H1 (cell line): ENCODE results near the gene KCNMA1. TPM values are rescaled to one million over a fixed set of nuclear protein-coding genes. Genes with fewer than 3 reads are reported as not detected.

ENCODE experiments used
- CTCF ChIA-PET: fragments of 300-600 bp; sonication (Branson Sonifier 250); formaldehyde crosslinking; loops from one replicate; lab custom pipeline; 2021; ENCODE audit not compliant: partially characterized antibody; lab: Charles Lee
- POLR2A ChIA-PET: fragments of 300-600 bp; sonication (Branson Sonifier 250); formaldehyde crosslinking; loops from one replicate; lab custom pipeline; 2021; ENCODE audit warnings: inconsistent platforms; ENCODE audit not compliant: partially characterized antibody; lab: Charles Lee
- DNase-seq, 2 experiments: peaks; one replicate each; pipeline versions ENCODE4 v3.0.0 to v3.0.0-alpha.2; 2010 to 2022; ENCODE audit warnings: low spot score in 2 of 2, low read depth in 1 of 2, mixed read lengths in 1 of 2
- FAIRE-seq: peaks from 2 replicates; lab custom pipeline; 2011; peaks lifted over from hg19 to GRCh38; lab: Jason Lieb, UNC
- H2AFZ ChIP-seq: 2 replicates; pipeline ENCODE4 v1.8.1; 2012; ENCODE audit warnings: low read length, inconsistent platforms
- H2AK5ac ChIP-seq: 2 replicates; pipeline ENCODE4 v1.6.1; 2013; ENCODE audit warnings: low read depth, low read length
- H2BK120ac ChIP-seq: replicated peaks from 2 replicates; pipeline ENCODE3; 2013; ENCODE audit warnings: low read depth, low read length, inconsistent platforms
- H2BK12ac ChIP-seq: 2 replicates; pipeline ENCODE4 v1.6.1; 2013; ENCODE audit warnings: low read depth, low read length
- H2BK15ac ChIP-seq: 2 replicates; pipeline ENCODE4 v1.6.1; 2013; ENCODE audit warnings: low read length
- H2BK20ac ChIP-seq: 2 replicates; pipeline ENCODE4 v1.6.1; 2013; ENCODE audit warnings: low read length
- H2BK5ac ChIP-seq: 2 replicates; pipeline ENCODE4 v1.6.1; 2013; ENCODE audit warnings: low read depth, low read length
- H3K14ac ChIP-seq: 2 replicates; pipeline ENCODE4 v1.6.1; 2013; ENCODE audit warnings: inconsistent platforms; ENCODE audit not compliant: insufficient read length
- H3K18ac ChIP-seq: 2 replicates; pipeline ENCODE4 v1.6.1; 2013; ENCODE audit warnings: low read length; ENCODE audit errors: extremely low read depth
- H3K23ac ChIP-seq: 2 replicates; pipeline ENCODE4 v1.6.1; 2013; ENCODE audit warnings: inconsistent platforms; ENCODE audit not compliant: insufficient read length
- H3K23me2 ChIP-seq: 2 replicates; pipeline ENCODE4 v1.6.1; 2013; ENCODE audit warnings: low read depth, low read length
- H3K27ac ChIP-seq: 2 replicates; pipeline ENCODE4 v1.6.1; 2011; ENCODE audit warnings: low read depth, low read length, inconsistent platforms
- H3K27me3 ChIP-seq, 4 experiments: replicated peaks in 1 of 4; 1 replicate in 1 of 4; 2 replicates in 3 of 4; pipeline versions ENCODE4 v1.6.1 to v1.8.1; 2011 to 2013; ENCODE audit warnings: low read length in 3 of 4, mild to moderate bottlenecking in 3 of 4, inconsistent platforms in 2 of 4, mixed read lengths in 2 of 4, moderate library complexity in 1 of 4; ENCODE audit not compliant: control insufficient read depth in 3 of 4, insufficient read depth in 3 of 4; ENCODE audit errors: extremely low read depth in 1 of 4
- H3K36me3 ChIP-seq, 4 experiments: 2 replicates each; pipeline versions ENCODE4 v1.6.1 to v1.8.1; 2011 to 2013; ENCODE audit warnings: mild to moderate bottlenecking in 4 of 4, low read length in 3 of 4, moderate library complexity in 2 of 4, control low read depth in 1 of 4, inconsistent platforms in 1 of 4; ENCODE audit not compliant: insufficient read depth in 4 of 4, control insufficient read depth in 2 of 4
- H3K4ac ChIP-seq: replicated peaks from 2 replicates; pipeline ENCODE3; 2013; ENCODE audit warnings: low read length, low read depth, mixed read lengths, inconsistent platforms; ENCODE audit not compliant: insufficient read length
- H3K4me1 ChIP-seq, 4 experiments: replicated peaks in 1 of 4; 1 replicate in 1 of 4; 2 replicates in 3 of 4; pipeline versions ENCODE4 v1.6.1 to v1.8.1; 2011 to 2013; ENCODE audit warnings: low read length in 3 of 4, inconsistent platforms in 2 of 4, mixed read lengths in 1 of 4; ENCODE audit not compliant: insufficient read depth in 4 of 4, control insufficient read depth in 3 of 4
- H3K4me2 ChIP-seq, 2 experiments: 2 replicates each; pipeline versions ENCODE4 v1.6.1 to v1.8.1; 2011 to 2013; ENCODE audit warnings: low read depth in 2 of 2, low read length in 2 of 2, control low read depth in 1 of 2, inconsistent platforms in 1 of 2, mild to moderate bottlenecking in 1 of 2; ENCODE audit not compliant: insufficient read depth in 1 of 2
- H3K4me3 ChIP-seq, 4 experiments: fragments of 200-600, 300-600 bp in 1 of 4; sonication (generic), shearing (Covaris generic), sonication (Bioruptor Twin) in 1 of 4; 2 replicates each; pipeline versions ENCODE4 v1.5.1 to v1.8.1; 2011 to 2016; ENCODE audit warnings: low read length in 4 of 4, low read depth in 3 of 4, control low read depth in 2 of 4, inconsistent platforms in 2 of 4, mild to moderate bottlenecking in 2 of 4, mixed read lengths in 1 of 4, moderate library complexity in 1 of 4; ENCODE audit not compliant: insufficient read depth in 2 of 4; ENCODE audit errors: extremely low read depth in 1 of 4
- H3K56ac ChIP-seq: replicated peaks from 2 replicates; pipeline ENCODE3; 2013; ENCODE audit warnings: low read depth, mild to moderate bottlenecking, mixed read lengths, low read length, inconsistent platforms; ENCODE audit not compliant: insufficient read length
- H3K79me1 ChIP-seq: 2 replicates; pipeline ENCODE4 v1.6.1; 2013; ENCODE audit warnings: low read depth, low read length, control low read depth
- H3K79me2 ChIP-seq, 2 experiments: 2 replicates each; pipeline versions ENCODE4 v1.6.1 to v1.8.1; 2012 to 2013; ENCODE audit warnings: low read length in 2 of 2, mild to moderate bottlenecking in 2 of 2, inconsistent platforms in 1 of 2; ENCODE audit not compliant: insufficient read depth in 2 of 2, control insufficient read depth in 1 of 2
- H3K9ac ChIP-seq, 4 experiments: replicated peaks in 1 of 4; 1 replicate in 1 of 4; 2 replicates in 3 of 4; pipeline versions ENCODE4 v1.6.1 to v1.8.1; 2011 to 2013; ENCODE audit warnings: low read depth in 3 of 4, low read length in 3 of 4, control low read depth in 2 of 4, mild to moderate bottlenecking in 2 of 4, moderate library complexity in 2 of 4, inconsistent platforms in 1 of 4; ENCODE audit errors: extremely low read depth in 1 of 4
- H3K9me3 ChIP-seq, 2 experiments: 2 replicates each; pipeline versions ENCODE4 v1.6.1 to v1.8.1; 2012 to 2013; ENCODE audit warnings: mild to moderate bottlenecking in 2 of 2, moderate library complexity in 2 of 2, control low read depth in 1 of 2, inconsistent platforms in 1 of 2, low read depth in 1 of 2, low read length in 1 of 2, mixed read lengths in 1 of 2; ENCODE audit not compliant: insufficient read depth in 2 of 2
- H4K20me1 ChIP-seq, 2 experiments: replicated peaks in 1 of 2; 2 replicates each; pipeline versions ENCODE3 to v1.8.1; 2011 to 2013; ENCODE audit warnings: inconsistent platforms in 2 of 2, low read length in 2 of 2, mild to moderate bottlenecking in 1 of 2; ENCODE audit not compliant: insufficient read depth in 2 of 2, control insufficient read depth in 1 of 2
- H4K5ac ChIP-seq: 2 replicates; pipeline ENCODE4 v1.6.1; 2013; ENCODE audit warnings: low read length, low read depth, mixed read lengths, inconsistent platforms; ENCODE audit not compliant: insufficient read length
- H4K8ac ChIP-seq: 2 replicates; pipeline ENCODE4 v1.8.0; 2013; ENCODE audit warnings: mild to moderate bottlenecking, moderate library complexity, low read length, inconsistent platforms; ENCODE audit not compliant: insufficient read depth; ENCODE audit errors: extremely low read depth
- H4K91ac ChIP-seq: replicated peaks from 2 replicates; pipeline ENCODE3; 2013; ENCODE audit warnings: low read length, mixed read lengths, inconsistent platforms; ENCODE audit not compliant: insufficient read length
- CEBPB ChIP-seq: IDR thresholded peaks from 2 replicates; pipeline ENCODE4 v1.6.1; 2012; ENCODE audit warnings: low read depth, low read length
- CHD1 ChIP-seq: IDR thresholded peaks from 2 replicates; pipeline ENCODE4 v1.6.1; 2012; ENCODE audit warnings: low read depth, low read length, improper control_type of control experiment
- EGR1 ChIP-seq: IDR thresholded peaks from 2 replicates; pipeline ENCODE4 v1.6.1; 2011; ENCODE audit warnings: low read depth, low read length, borderline replicate concordance
- HDAC2 ChIP-seq, 2 experiments: fragments of 300-600 bp in 1 of 2; sonication (generic) in 1 of 2; IDR thresholded peaks; 2 replicates each; pipeline ENCODE4 v1.6.1; 2011 to 2012; ENCODE audit warnings: low read depth in 2 of 2, low read length in 2 of 2, mild to moderate bottlenecking in 2 of 2, moderate library complexity in 2 of 2, borderline replicate concordance in 1 of 2, inconsistent platforms in 1 of 2
- JUN ChIP-seq: IDR thresholded peaks from 2 replicates; pipeline ENCODE4 v1.6.1; 2011; ENCODE audit warnings: low read depth, mild to moderate bottlenecking, improper control_type of control experiment, low read length
- JUND ChIP-seq: IDR thresholded peaks from 2 replicates; pipeline ENCODE4 v1.6.1; 2011; ENCODE audit warnings: mild to moderate bottlenecking, improper control_type of control experiment, low read length
- RBBP5 ChIP-seq: IDR thresholded peaks from 2 replicates; pipeline ENCODE4 v1.7.1; 2012; ENCODE audit warnings: low read depth, mild to moderate bottlenecking, inconsistent platforms, low read length, moderate library complexity, borderline replicate concordance
- RXRA ChIP-seq: IDR thresholded peaks from 2 replicates; pipeline ENCODE4 v1.6.1; 2011; ENCODE audit warnings: low read depth, mild to moderate bottlenecking, low read length, moderate library complexity; ENCODE audit not compliant: insufficient read depth
- SIRT6 ChIP-seq: IDR thresholded peaks from one replicate; pipeline ENCODE4 v1.7.1; 2012; ENCODE audit warnings: low read length, inconsistent platforms
- SIX5 ChIP-seq: IDR thresholded peaks from 2 replicates; pipeline ENCODE4 v1.6.1; 2011; ENCODE audit warnings: mild to moderate bottlenecking, low read depth, low read length
- YY1 ChIP-seq: IDR thresholded peaks from 2 replicates; pipeline ENCODE4 v1.6.1; 2011; ENCODE audit warnings: low read depth, mild to moderate bottlenecking, low read length
- WGBS, 2 experiments: shearing (Covaris generic) in 1 of 2; methylation state at CpG; one replicate each; pipeline versions ENCODE4 v1.1.6 to v1.1.7; 2013 to 2015; ENCODE audit warnings: low lambda C conversion rate in 2 of 2, mixed read lengths in 2 of 2, inconsistent platforms in 1 of 2, low coverage in 1 of 2, missing lambda C conversion rate in 1 of 2; ENCODE audit not compliant: insufficient replicate concordance in 2 of 2, insufficient coverage in 1 of 2, insufficient read length in 1 of 2; ENCODE audit errors: extremely low coverage in 1 of 2, missing lambda C conversion rate in 1 of 2; 5-methylcytosine and 5-hydroxymethylcytosine counted together
- polyA plus RNA-seq, 7 experiments: library from polyadenylated mRNA; depleted of rRNA in 3 of 7; stranded (reverse) in 5 of 7; unstranded in 2 of 7; fragments of >200 nt in 5 of 7; fragments of 200-250 nt in 2 of 7; gene quantifications; 1 replicate in 5 of 7; 2 replicates in 1 of 7; 4 replicates in 1 of 7; pipeline versions ENCODE4 v1.2.1 to v1.2.3, GENCODE V29; 2011 to 2013; ENCODE audit warnings: missing spikeins in 2 of 7, mixed read lengths in 2 of 7
- total RNA-seq: library from RNA; stranded (reverse); fragmentation: NEBNext Ultra II Directional; extraction: Animal tissue kit (Norgen Biotek cat#: 25700); gene quantifications from 2 replicates; pipeline ENCODE4 v1.2.1, GENCODE V29; 2021
- TF ChIP-seq, protein P1 (sequence below): IDR thresholded peaks from 2 replicates; pipeline ENCODE4 v1.6.1; 2012; ENCODE audit warnings: inconsistent platforms
- TF ChIP-seq, protein P2 (sequence below): IDR thresholded peaks from 2 replicates; pipeline ENCODE4 v1.6.1; 2012; ENCODE audit warnings: low read length, inconsistent platforms

The KCNMA1 gene
- total and polyA plus RNA-seq, 2 of the 8 experiments (the other 6 are each of a cell fraction or from before 2014, with no cell fraction given): 10.2 to 11.1 TPM

DNA sequence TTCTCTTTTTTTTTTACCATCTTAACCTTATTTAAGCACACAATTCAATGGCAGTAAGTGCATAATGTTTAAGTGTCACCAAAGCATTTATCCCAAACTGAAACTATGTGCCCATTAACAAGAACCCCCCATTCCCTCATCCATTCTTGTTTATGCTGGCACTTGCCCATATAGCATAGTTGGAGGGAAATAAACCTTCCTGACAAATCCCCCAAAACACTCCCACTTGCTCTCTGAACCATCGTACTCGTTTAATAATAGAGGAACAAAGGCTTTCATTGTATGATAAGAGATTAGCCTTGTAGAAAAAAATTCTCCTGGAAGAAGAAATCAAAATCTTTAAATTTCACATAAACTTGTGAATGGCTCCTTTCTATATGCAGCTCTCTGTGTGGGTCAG is 26.4 kb upstream of the KCNMA1 start:
- Histone ChIP-seq H3K9me3 (no peaks in the 10 kb centered on the region), H2AFZ (no peak overlapping the region), H3K9ac (no peak overlapping the region), H3K23me2 (no peaks in the 10 kb centered on the region), H2AK5ac (no peak overlapping the region), H4K91ac (no peak overlapping the region), H4K5ac (no peak overlapping the region), H4K8ac (no peak overlapping the region), H2BK12ac (no peak overlapping the region), H3K14ac (no peak overlapping the region), H3K23ac (no peak overlapping the region), H3K79me1 (no peaks in the 10 kb centered on the region), H2BK5ac (no peak overlapping the region), H2BK20ac (no peak overlapping the region), H3K36me3 (no peaks in the 10 kb centered on the region), H4K20me1 (no peaks in the 10 kb centered on the region), H3K4me2 (no peak overlapping the region), H3K4me3 (no peak overlapping the region), H3K27ac (no peak overlapping the region), H3K27me3 (no peaks in the 10 kb centered on the region), H2BK15ac (no peak overlapping the region), H2BK120ac (no peak overlapping the region), H3K4me1 (peaks cover 0 to 6% (median 2%) of the 10 kb centered on the region in 4 experiments; a peak in 2 of 7 replicates), H3K18ac (no peak overlapping the region), H3K56ac (no peak overlapping the region), H3K4ac (no peak overlapping the region), H3K79me2 (no peaks in the 10 kb centered on the region)
- FAIRE-seq (no peak), DNase-seq (no peak)
- CTCF ChIA-PET: interaction anchor here (1.0 to 2.5 kb wide), 6 partner anchors 8 to 48 kb away, joined by 3 to 9 read pairs (median 4); no protein-coding TSS in a partner anchor
- POLR2A ChIA-PET: interaction anchor here (0.6 kb wide), 1 partner anchor 246 kb away, joined by 3 read pairs; no protein-coding TSS in a partner anchor
- WGBS, 2 experiments: 96% methylated on average over 2 of the region's 2 CpGs; no CpG with 5 or more reads in 1 of the 2 experiments
- TF ChIP-seq RXRA (no peak), RBBP5 (no peak), JUND (no peak), JUN (no peak), CEBPB (no peak), SIRT6 (no peak), SIX5 (no peak), HDAC2 (IDR thresholded peaks at IDR 0.05; ENCODE audit: borderline replicate concordance in 1 of 2, low read depth in 2 of 2, low read length in 2 of 2) (no peak), YY1 (no peak), EGR1 (no peak), CHD1 (no peak)
- TF ChIP-seq, protein P1, sequence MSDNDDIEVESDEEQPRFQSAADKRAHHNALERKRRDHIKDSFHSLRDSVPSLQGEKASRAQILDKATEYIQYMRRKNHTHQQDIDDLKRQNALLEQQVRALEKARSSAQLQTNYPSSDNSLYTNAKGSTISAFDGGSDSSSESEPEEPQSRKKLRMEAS: no peak
- TF ChIP-seq, protein P2, sequence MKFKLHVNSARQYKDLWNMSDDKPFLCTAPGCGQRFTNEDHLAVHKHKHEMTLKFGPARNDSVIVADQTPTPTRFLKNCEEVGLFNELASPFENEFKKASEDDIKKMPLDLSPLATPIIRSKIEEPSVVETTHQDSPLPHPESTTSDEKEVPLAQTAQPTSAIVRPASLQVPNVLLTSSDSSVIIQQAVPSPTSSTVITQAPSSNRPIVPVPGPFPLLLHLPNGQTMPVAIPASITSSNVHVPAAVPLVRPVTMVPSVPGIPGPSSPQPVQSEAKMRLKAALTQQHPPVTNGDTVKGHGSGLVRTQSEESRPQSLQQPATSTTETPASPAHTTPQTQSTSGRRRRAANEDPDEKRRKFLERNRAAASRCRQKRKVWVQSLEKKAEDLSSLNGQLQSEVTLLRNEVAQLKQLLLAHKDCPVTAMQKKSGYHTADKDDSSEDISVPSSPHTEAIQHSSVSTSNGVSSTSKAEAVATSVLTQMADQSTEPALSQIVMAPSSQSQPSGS: no peak
